NOMO-1 (cell line): ENCODE data around the gene IRF2.

Source experiments
- DNase-seq, 2 experiments: peaks; one replicate each; lab custom pipeline; 2025; ENCODE audit not compliant: unreplicated experiment in 2 of 2; lab: John Stamatoyannopoulos, UW

The IRF2 gene

DNA sequence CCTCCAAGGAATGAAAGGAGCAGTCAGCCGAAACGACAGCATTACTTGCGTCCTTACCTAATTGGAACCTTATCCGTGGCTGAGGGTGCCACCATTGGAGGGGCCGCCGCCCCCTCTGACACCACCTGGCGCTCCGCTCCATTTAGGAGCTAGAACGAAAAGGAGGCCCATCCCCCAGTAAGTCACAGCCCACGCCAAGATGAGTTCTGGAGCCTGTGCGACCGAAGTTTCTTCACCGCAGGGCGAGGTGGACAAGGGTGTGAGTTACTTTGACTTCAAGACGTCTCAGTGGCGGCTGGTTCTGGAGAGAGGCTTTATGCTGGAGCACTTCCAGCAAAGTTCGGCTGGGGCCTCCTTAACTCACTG, 729 bp upstream of the IRF2 start:
- no peak for DNase-seq

DNA sequence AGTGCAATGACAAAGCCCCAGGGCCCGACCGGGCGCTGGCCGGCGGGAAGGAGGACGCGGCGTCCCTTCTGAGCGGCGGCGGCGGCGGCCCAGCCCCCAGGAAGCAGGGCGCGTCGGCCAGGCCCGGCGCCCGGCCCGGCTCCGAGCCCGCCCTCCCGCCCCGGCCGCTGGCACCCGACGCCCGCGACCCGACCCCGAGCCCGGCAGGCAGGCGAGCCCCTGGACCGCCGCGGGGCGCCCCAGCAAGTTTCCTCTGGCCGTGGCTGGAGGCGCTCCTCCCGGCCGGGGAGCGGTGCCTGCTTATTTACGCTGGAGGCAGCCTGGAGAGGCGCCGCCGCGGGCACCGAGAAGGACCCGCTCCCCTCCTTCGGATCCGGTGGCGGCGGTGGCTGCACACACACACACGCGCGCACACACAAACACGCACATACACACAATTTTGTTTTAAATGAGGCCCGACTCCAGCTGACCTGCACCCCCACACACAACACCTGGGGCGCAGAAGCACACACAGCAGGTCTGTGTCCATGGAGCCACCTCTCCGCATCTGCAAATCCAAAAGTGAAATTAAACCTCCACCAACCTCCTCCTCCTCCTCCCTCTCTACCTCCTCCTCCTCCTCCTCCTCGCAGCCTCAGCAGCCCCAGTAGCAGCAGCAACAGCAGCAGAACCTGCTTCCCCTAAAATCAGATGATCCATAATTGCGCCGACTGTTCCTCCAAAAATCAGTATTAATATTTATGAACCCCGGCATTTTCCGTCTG, 669 bp downstream of the IRF2 start:
- peak; percentile 44 to 45 for DNase-seq

DNA sequence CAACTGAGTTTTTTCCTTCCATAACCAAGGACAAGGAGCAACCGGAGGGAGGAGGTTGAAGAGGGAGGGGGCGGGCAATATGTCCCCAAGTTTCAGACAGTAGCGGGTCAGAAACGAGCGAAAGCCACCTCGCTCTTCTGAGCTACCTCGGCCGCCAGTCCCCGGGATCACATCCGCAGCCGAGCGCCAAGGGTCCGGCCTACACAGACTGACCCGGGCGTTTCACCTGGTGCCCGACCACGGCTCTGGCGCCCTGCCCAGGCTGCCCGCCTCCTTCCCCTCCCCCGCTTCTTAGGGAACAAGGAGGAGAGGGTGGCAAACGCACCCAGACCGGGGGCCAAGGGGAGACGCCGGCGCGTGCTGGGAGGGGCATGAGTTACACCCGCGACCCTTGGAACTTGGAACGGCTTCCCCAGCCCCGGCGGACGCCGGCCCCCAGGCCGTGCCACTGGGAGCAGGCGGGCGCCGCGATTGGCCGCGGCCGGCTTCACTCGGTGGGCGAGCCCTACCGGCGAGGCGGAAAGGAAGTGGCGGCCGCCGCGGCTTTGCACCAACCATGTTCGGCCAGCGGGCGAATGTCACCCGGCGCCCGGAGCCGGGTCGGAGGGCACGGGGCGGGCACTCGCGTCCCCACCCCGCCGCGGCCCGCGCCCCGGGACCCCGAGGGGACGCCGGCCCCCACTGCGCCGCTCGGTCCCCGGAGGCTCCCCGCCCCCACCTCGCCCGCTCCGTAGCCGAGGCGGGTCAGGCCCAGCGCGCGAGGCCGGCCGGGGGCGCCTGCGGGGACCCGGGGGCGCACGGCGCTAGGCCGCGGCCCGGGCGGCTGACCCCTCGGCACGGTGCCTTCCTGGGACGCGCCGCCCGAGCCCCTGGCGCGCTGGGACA, 1.5 kb downstream of the IRF2 start:
- DNase-seq = peak; percentile 66 to 74

DNA sequence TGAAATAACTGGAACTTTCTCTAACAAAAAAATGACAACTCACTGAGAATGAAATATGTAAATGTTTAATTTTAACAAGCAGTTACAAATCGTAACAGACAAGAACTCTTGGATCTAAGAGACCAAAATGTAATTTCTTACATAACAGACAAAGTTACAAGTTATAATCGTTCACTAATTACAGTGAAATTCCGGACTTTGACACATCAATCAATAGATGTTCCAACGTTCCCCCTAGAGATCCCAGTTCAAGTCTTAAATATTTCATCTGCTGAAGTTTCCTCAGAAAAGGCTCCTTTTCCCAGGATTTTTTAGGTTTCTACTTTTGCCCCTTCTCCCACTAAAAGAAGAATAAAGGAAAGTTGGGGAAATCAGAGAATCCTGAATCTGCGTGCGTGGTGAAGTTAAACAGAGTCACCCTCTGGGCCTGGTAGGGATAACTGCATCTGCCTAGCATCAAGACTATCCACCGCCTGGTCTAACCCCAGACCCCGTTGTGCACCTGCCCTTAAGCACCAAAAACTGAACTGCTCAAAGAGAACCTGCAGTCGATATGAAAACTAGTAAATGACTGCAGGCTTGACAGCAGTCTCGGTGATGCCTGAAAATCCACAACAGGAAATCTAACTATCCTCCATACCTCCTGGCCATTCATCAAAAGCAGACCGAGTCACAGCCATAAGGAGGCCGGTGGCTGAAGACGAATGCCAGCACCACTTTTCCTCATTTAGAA, 2.3 kb downstream of the IRF2 start:
- no peak for DNase-seq

DNA sequence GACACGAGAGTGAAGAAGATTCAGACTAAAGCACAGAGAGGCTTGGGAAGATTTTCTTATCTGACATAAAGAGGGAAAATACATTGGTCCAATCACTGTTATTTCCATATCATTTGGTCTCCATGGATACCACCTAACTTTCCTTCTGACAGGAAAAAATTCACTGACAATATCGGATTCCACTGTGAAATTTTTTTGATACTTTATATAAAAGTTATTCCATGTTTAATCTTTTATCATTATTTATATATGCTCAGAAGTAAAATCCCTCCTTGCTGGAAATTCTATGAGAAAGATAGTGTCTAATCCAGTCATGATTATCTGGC, 3.6 kb downstream of the IRF2 start:
- DNase-seq = no peak

DNA sequence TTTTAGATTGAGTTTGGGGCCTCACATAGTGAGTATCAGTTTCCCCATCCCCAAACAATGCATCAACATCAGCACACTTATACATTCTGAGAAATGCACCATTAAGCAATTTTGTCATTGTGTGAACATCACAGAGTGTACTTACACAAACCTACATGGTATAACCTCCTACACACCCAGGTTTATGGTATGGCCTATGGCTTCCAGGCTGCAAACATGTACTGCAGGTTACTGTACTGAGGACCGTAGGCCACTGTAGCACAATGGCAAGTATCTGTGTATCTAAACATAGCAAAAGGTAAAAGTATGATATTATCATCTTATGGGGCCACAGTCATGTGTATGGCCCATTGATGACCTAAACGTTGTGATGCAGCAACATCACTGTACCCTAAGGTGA, 7.7 kb downstream of the IRF2 start:
- DNase-seq = no peak

DNA sequence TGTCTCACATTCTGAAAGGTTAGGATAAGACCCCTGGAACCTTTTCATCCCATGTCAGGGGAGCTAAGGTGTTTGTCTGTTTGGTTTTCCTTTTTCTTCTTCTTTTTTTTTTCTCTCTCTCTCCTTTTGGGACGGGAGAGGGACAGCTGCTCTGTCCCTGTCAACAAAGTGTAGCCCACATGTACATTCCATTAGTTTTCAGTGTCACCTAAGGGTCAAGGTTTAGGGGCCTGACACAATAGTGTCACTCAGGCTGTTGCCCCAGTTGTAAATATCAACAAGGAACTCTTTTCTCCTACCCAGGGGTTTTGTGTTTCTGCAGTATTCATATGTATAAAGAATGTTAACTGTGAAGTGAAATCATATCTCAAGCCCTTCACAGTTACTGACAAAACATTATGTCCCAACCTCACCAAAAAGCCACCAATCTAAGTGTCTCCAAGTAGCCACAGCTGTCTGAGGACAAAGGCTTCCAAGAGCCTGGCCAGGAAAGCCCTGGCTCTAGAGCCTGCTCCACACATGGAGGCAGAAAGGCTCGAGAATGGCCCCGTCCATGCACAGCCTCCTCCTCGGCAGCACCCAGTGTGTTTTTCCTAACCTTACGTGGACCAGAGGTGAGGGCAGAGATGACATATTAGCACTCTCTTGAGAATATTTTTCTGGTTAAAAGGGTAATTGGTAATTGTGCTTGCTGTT, 9.4 kb downstream of the IRF2 start:
- DNase-seq = no peak

DNA sequence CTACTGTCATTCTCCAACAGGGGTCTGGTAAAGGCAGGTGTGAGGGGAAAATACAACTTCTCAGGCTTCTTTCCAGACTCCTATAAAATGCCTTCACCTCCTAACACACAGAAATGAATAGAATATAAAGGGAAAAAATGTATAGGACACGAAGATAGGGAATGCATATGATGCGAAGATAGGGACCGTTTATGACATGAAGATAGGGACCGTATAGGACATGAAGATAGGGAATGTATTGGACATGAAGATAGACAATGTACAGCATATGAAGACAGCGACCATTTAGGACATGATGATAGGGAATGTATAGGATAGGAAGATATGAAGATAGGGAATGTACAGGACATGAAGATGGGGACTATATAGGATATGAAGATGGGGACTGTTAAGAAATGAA, 10.5 kb downstream of the IRF2 start:
- DNase-seq = no peak

DNA sequence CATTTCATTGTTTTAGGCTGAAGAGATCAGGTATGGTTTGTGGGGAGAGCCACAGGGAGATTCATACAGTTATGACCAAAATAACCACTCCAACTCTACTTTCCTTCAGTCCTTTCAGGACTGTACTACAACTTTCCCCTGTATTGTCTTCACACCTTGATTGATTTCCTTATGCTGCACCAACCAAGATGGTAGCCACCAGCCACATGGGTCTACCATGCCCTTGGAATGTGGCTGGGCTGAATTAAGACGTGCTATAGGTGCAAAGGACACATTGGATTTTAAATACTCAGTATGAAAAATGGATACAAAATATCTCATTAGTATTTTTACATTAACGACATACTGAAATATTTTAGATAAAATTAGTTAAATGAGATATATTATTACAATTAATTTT, 11.2 kb downstream of the IRF2 start:
- no peak for DNase-seq

DNA sequence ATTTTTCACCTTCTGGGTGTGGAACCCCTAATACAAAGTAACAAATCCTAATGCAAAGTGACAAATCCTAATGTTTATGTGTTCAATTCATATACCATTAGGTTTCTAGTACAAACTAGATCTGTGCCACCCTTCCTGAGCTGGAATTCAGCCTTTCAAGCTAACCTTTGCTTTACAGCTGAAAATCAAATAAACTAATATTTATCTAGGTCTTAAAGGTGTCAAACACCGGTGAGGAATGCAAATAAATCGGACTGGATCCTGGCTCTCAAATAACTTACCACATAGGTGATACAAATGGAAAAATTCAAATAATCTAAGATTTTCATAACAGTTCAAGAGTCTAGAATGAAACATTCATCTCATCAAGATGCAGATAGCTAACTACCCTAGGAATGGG, 11.6 kb downstream of the IRF2 start:
- no peak for DNase-seq

DNA sequence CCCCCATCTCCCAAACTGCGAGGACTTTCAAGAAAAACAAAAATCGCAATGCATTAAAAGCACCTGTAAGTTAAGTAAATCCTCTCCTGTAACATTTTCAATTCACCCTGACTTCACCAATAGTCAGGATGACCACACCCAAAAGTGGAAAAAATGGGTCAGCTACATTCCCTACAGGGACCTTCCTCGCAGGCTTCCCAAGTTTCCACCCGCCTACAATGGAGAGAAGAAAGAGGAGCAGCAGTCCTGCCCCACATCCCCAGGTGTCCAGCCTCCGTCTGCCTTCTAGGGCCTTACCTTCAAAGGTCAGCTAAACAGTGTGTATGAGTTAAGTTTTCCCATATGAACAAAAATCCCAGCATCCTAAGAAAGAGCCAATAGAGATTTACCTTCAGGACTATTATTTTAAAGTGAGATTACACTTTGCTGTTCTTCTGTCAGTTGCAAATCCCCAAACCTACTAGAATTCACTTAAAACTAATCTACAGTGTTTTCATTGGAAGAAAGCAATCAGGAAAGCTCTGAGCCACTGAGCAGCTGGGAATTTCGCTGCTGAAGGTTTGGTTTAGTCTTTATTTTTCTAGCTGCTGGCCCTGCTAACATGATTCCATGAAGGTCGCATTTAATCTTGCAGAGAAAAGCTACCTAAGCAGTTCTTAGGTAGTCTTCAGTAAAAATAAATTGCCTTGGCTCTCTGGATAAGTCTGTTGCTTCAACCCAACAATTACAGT, 12.5 kb downstream of the IRF2 start:
- no peak for DNase-seq

DNA sequence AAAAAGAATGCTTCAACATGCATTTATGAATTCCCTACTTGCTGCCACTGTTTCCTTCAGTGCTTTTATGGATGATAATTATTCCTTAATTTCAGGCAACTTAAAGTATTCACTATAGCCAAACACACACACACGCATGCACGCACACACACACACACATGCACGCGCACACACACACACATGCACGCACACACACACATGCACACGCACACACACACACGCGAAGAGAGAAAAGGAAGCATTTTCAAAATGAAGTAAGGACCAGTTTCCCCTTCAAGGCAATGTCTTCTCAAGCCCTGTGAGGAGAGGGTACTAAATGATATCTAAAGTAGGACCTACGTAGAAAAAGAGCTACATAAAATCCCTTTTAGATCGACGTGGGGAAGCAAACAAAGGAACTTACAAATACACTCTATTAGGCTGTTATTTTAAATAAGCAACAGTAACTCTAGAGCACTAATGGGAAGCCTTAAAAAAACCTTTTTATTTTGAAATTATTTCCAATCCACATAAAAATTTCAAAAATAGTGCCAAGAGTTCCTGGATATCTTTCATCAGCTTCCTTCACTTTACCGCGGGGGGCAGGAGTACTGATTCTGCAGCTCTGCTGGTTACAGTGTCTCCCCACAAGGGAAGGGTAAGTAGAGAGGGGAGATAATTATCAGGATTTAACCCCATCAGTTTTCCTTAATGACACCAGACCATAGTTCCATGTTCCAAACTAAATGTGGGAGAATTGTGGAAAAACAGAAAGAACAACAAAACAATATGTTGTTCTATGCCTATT, 13.7 kb downstream of the IRF2 start:
- no peak for DNase-seq

DNA sequence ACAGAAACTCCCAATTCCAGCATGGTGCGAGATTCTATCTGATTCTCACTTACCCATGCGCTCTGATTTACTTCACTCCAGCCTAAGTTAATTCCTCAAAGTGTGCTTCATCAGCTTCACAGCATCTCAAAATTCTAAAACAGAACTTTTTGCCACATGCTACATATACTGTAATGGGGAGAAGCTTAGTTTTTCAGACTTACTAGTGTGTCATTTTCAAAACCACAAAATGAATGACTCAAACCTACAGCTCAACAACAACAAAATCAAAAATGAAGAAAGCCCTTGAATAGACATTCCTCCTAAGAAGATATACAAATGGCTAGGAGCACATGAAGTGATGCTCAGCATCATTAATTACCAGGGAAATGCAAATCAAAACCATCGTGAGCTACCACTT, 14.9 kb downstream of the IRF2 start:
- no peak for DNase-seq

DNA sequence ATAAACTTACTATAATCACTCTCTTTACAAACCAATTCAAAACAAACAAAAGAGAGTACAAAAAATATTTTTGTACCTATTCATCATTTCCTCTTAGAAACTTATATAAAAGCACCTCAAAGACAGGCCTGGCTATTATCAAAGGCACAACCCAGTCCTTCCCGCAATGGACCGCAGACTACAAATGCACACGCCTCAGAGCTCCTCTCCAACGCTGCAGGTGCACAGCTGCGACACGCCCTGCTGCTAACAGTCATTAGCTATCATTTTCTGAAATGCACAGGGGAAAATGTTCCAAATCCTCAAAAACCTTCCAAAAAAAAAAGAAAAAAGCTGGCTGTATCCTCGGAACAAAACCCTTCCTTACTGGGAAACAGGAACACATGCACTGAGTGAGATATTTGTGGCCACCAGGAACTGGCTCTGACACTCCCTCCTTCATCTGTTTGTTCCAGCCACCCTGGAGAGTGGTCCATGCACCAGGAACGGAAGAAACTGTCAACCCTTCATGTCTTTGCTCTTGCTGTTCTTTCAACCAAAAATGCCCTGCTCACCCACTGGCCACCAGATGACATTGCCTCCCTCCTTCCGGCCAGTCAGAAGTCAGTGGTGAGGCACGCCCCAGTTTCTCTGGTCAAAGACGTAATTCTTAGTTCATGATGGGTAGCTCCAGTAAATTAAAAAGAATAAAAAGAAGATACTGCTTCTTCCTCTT, 16.7 kb downstream of the IRF2 start:
- no peak for DNase-seq

DNA sequence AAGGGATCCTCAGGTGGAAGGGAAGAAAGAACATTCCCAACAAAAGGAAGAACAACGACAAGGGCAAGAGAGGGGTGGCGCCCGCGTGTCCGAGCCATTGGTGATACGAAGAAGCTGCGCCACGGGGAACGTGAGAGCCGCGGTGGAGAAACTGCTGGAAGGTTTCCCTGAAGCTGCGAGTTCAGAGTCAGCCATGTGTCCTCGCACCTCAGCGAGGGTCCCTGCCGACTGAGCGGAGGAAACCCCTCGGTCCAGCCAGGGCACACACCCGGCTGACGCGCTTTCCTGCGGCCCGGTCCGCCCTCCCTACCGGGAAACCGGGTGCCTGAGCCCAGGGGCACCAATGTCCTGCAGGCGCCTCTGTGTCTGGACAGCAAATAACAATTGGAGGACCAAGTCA, 18.0 kb downstream of the IRF2 start:
- no peak for DNase-seq

DNA sequence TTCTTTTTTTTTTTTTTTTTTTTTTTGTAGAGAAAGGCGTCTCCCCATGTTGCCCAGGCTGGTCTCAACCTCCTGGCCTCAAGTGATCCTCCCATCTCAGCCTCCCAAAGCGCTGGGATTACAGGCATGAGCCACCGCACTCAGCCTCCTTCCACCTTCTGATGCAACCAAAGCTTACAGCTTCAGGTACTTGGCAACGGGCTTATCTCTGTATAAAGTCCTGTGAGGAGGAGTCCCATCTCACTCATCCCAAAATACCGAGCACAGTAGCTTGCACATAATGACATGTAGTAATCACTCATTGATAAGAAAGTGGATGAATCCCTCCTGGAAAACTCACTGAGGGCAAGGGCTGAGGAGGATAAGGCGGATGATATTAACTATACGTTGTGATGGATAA, 19.1 kb downstream of the IRF2 start:
- DNase-seq = no peak

DNA sequence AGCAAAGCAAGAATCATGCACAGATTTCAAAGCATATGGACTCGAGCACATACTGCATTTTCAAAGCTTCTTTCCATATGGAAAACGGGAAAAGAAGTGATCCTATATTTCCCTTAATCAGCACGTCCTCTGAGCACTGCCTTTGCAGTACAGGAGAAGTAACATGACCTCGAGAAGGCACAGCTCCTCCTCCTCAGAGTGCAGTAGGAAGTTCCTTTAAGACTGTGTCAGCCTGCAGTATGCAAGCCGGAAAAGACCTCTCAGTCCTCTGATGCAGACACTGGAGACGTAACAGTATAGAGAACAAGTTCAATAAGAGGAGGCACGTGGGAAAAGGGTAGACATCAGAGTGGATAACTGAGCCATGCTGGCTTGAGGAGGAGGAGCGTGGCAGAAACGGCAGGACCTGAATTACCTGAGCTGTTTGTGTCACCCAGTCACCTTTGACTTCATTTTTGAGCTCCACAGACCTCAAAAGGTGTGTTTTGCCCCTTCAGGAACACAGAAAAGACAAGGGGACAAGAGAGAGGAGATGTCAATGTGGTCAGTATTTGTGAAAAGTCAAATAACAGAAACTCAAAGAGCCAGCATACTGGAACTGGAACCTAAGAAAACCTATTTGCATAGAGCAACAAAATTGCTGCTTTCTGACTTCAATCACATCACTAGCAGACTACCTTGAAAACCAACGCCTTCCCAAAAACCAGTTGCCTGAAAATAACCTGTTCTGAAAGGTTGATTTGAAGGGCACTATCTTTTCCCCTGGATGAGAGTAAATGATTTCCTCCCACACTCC, 20.8 kb downstream of the IRF2 start:
- peak; percentile 38 to 76 for DNase-seq

DNA sequence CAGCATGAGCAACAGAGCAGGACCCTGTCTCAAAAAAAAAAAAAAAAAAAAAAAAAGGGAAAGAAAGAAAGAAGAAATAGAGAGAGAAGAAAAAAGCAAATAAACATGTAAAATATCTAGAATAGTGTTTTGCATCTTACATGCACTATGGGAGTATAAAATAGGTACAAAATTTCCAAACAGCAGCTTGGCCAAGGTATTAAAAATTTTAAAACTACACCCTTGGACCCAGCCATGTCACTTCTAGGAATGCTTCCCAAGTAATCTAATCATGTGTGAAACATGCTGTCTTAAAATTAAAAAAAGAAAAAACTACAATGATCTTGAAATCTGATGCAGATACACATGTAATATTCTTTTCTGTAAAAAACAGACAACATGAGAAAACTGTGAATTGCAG, 21.6 kb downstream of the IRF2 start:
- DNase-seq = no peak
